ENCODE data around the gene ACBD6. TPM values are rescaled to one million over a fixed set of nuclear protein-coding genes. Genes with fewer than 3 reads are reported as not detected.

Gene ACBD6
- total and polyA plus RNA-seq, 11 donors: 18.6 to 35.8 (median 21.8) TPM

DNA sequence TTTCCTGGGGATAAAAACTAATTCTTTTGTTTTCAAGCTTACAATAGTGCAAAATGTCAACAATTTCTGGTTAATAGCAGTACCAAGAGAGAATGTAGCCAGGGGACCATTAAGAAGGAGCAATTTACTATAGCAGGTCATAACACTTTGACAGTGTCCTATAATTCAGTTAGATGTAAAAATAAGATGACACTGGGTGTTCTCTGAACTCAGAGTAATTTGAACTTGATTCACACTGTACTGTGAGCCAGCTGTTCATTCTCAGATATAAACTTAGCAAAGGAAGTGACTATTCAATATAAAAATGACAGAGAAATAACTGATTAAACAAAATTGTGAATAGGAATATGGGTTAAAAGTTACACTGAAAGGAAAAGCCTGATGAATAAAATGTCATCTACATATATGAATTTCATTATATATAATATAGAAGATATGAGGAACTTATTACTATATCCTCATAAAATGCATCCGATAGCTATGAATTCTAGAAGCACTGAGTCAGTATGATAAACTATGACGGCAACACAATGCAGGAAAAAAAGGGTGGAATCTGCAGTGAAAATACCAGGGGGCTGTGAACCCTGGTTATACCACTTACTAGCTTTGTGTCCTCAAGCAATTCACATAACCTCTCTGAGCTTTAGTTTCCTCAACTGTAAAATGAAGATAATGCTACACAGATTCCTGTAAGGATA lies 135.9 kb downstream of the ACBD6 start:
- Histone ChIP-seq H3K9me3 (no peaks in the 10 kb centered on the region), H3K36me3 (no peaks in the 10 kb centered on the region), H3K4me1 (no peaks in the 10 kb centered on the region), H3K27ac (no peak overlapping the region), H3K4me3 (no peak overlapping the region), H3K27me3 (no peaks in the 10 kb centered on the region)
- ATAC-seq (no peak), DNase-seq (no peak)
- intact Hi-C loops (cut with DNase I): no loop called here
- TF ChIP-seq, protein P1, sequence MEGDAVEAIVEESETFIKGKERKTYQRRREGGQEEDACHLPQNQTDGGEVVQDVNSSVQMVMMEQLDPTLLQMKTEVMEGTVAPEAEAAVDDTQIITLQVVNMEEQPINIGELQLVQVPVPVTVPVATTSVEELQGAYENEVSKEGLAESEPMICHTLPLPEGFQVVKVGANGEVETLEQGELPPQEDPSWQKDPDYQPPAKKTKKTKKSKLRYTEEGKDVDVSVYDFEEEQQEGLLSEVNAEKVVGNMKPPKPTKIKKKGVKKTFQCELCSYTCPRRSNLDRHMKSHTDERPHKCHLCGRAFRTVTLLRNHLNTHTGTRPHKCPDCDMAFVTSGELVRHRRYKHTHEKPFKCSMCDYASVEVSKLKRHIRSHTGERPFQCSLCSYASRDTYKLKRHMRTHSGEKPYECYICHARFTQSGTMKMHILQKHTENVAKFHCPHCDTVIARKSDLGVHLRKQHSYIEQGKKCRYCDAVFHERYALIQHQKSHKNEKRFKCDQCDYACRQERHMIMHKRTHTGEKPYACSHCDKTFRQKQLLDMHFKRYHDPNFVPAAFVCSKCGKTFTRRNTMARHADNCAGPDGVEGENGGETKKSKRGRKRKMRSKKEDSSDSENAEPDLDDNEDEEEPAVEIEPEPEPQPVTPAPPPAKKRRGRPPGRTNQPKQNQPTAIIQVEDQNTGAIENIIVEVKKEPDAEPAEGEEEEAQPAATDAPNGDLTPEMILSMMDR (IDR thresholded peaks at IDR 0.05): no peak
- TF ChIP-seq POLR2A (IDR thresholded peaks at IDR 0.05): no peak
- whole genome bisulfite sequencing, 4 donors: 88 to 93% (median 90%) methylated on average over 2 of the region's 2 CpGs

DNA sequence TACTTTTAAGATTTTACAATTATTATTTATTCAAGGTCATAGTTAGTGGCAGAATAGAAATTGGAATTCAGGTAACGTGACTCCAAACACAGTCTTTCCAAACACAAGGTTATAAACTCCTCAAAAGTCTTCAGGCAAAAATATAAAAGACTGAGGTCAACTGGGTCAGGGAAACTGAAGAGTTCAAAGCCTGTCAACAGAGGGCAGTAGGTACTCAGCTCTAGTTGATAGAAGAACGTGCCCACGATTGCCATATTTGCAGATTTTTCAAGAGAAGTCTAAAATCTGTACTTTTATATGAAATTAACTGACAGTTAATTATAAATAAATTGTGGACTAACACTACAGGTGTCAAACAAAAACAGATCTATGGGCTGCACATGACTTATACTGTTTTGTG lies 137.3 kb downstream of the ACBD6 start:
- intact Hi-C loops (cut with DNase I): no loop called here
- Histone ChIP-seq H3K9me3 (no peaks in the 10 kb centered on the region), H3K27ac (no peak overlapping the region), H3K36me3 (no peaks in the 10 kb centered on the region), H3K27me3 (no peaks in the 10 kb centered on the region), H3K4me3 (no peak overlapping the region), H3K4me1 (peaks cover 0 to 2% (median 0%) of the 10 kb centered on the region in 12 donors)
- 84 to 91% (median 85%) methylated on average over 3 of the region's 3 CpGs for WGBS, 4 donors
- DNase-seq (no peak), ATAC-seq (no peak)
- TF ChIP-seq POLR2A (IDR thresholded peaks at IDR 0.05): no peak
- TF ChIP-seq, protein P1 (IDR thresholded peaks at IDR 0.05): peak in 2 of 12 donors; percentile 6 to 13

DNA sequence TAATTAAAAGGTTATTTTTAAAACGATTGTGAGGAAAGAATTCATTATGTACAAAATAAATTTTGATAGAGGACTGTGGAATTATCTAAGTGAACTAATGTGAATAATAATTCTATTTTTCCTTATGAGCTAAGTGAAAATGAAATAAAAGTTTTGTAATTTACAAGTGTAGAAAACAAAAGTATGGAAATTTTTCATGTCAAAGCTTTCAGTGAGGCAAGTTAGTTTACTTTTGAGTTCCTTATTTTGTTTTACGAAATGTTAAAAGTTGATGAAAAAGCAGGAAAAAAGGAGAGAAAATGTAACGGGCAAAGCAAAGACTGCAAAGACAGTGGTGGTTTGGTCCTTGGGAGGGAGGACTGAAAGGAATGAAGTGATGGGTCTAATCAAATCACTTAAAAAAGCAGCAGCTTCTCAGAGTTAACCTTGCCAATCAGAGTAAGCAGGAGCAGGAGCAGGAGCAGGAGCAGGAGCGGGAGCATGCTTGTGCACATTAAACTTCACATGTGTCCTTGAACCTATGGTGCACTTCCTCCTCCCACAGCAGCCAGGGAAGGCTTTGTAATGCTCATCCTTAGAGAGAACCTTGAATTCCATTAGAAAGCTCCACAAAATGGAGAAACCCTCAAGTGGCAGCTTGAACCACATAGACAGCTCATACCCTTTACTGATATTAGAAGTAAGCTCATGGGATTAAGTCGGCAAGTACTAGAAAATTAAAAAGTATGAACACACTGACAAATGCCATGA lies 139.0 kb downstream of the ACBD6 start:
- 89 to 93% (median 92%) methylated on average over 5 of the region's 5 CpGs for WGBS, 4 donors
- H3K36me3 ChIP-seq: no peaks in the 10 kb centered on the region
- no peak overlapping the region for H3K27ac ChIP-seq
- DNase-seq (no peak), ATAC-seq (no peak)
- H3K4me3 ChIP-seq: no peak overlapping the region
- no peaks in the 10 kb centered on the region for H3K27me3 ChIP-seq
- intact Hi-C loops (cut with DNase I): no loop called here
- H3K4me1 ChIP-seq: peaks cover 0 to 8% (median 0%) of the 10 kb centered on the region in 12 donors
- TF ChIP-seq POLR2A (IDR thresholded peaks at IDR 0.05): no peak
- TF ChIP-seq, protein P1 (IDR thresholded peaks at IDR 0.05): no peak
- H3K9me3 ChIP-seq: no peaks in the 10 kb centered on the region

DNA sequence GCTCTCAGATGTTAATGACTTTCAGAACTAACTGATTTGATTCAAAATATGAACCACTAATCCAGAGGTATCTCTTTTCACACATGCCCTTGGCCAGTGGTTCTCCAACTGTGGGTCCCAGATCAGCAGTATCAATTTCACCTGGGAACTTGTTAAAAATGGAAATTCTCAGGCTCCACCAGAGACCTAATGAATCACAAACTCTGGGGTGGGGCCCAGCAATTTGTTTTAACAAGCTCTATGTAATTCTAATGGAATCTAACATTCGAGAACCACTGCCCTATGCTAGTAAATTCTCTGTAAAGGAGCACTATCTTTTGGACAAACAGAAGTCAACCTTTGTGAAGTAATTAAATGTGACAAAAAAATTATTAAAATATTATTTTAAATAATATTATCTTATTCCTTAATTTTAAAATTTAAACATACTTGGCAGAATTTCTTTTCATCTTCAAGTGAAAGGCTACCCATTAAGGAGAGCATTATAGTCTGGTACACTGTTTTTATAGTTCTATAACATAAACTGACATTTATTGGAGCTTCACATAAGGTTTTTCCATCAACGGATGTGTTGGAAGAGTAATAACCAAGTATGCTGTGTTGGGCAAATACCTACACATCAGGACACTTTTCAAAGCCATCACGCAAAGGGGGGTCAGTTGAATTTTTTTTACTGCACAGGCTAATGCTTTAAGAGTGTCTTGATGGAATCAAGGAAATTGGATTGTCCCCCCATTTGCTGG lies 141.9 kb downstream of the ACBD6 start:
- TF ChIP-seq POLR2A (IDR thresholded peaks at IDR 0.05): no peak
- TF ChIP-seq, protein P1 (IDR thresholded peaks at IDR 0.05): no peak
- 92 to 94% (median 93%) methylated on average over 3 of the region's 3 CpGs for WGBS, 4 donors

More for the DNA sequence above, 141.9 kb downstream of the ACBD6 start:
- Histone ChIP-seq H3K4me3 (no peak overlapping the region), H3K36me3 (no peaks in the 10 kb centered on the region), H3K27me3 (no peaks in the 10 kb centered on the region), H3K27ac (no peak overlapping the region), H3K9me3 (no peaks in the 10 kb centered on the region), H3K4me1 (peaks cover 0 to 9% (median 0%) of the 10 kb centered on the region in 12 donors)
- DNase-seq: no peak
- ATAC-seq: no peak
- intact Hi-C loops (cut with DNase I): no loop called here
